ENCODE results near the gene CCDC171.
"Not testable (repeated sequence)": the region's sequence is repeated elsewhere in the genome, so short reads cannot be mapped to it uniquely, and the experiment has no call there.

CCDC171 gene

DNA sequence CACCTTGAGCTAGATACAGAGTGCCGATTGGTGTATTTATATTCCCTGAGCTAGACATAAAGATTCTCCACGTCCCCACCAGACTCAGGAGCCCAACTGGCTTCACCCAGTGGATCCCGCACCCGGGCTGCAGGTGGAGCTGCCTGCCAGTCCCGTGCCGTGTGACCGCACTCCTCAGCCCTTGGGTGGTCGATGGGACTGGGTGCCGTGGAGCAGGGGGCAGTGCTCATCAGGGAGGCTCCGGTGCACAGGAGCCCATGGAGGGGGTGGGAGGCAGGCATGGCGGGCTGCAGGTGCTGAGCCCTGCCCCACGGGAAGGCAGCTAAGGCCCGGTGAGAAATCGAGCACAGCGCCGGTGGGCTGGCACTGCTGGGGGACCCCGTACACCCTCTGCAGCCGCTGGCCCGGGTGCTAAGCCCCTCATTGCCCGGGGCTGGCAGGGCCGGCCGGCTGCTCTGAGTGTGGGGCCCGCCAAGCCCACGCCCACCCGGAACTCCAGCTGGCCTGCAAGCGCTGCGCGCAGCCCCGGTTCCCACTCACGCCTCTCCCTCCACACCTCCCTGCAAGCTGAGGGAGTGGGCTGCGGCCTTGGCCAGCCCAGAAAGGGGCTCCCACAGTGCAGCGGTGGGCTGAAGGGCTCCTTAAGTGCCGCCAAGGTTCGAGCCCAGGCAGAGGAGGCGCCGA lies 147.2 kb downstream of the CCDC171 start:
- not testable (repeated sequence) for DNase-seq

- DNase-seq: no peak
Observed at GRCh38 chr9:15707000-15707399, 154.2 kb downstream of the CCDC171 start.

DNA sequence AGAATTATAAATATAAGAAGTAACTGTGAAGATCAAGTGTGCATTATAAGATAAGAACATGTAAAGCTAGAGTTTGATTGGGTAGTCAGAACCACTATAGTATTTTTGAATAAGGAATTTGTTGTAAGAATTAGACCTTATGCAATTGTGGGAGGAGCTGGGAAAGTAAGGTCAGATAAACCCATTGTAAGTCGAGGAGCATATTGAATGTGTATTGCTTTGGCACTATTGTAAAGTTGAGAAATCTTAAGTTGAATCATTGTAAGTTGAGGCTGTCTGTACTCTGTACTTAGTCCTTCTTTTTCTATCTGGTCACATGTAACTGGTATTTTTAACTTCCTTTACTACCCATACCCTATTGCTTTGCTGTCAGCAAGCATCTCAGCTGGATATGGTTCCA lies 158.7 kb downstream of the CCDC171 start:
- no peak for DNase-seq

GRCh38 chr9:15711931-15712330 lies 159.1 kb downstream of the CCDC171 start:
- DNase-seq: no peak

- no peak for DNase-seq
Observed at GRCh38 chr9:15714746-15715145, 161.9 kb downstream of the CCDC171 start.

- DNase-seq: no peak
Observed at GRCh38 chr9:15717290-15717967, 164.6 kb downstream of the CCDC171 start.

DNA sequence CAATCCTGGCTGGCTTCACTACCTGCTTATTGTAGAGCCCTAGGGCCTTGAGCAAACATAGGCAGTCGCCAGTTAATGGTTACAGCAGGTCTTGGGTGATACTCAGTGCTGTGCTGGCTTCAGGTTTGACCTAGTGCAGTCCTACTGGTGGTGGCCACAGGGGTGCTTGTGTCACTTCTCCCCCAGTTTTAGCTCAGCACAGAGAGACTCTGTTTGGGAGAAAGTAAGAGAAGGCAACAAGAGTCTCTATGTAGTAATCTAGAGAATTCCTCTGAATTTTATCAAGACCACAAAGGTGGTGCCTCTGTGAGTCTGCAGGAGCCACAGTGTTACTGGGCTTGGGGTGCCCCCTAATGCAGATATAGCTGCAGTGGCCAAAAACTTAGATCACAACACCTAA lies 165.6 kb downstream of the CCDC171 start:
- no peak for DNase-seq

- DNase-seq: no peak
Observed at GRCh38 chr9:15720861-15721260, 168.0 kb downstream of the CCDC171 start.

DNA sequence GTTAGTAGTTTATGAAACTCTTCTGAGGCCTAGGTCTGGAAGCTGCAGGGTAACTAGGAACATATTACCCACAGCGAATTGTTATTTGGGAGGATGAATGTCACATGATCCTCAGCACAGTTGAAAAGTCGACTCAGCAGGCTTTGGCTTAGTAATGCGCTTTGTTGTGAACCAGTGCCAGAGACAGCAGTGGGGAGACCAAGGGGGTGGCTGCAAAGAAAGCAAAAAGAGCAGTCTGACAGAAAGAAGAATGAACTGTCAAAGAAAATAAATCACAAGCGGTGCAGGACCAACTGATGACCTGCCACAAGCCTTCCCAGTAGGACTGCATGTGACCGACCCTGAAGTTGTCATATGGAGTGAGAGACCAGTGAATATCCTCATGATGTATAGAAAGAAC lies 170.0 kb downstream of the CCDC171 start:
- no peak for DNase-seq

DNA sequence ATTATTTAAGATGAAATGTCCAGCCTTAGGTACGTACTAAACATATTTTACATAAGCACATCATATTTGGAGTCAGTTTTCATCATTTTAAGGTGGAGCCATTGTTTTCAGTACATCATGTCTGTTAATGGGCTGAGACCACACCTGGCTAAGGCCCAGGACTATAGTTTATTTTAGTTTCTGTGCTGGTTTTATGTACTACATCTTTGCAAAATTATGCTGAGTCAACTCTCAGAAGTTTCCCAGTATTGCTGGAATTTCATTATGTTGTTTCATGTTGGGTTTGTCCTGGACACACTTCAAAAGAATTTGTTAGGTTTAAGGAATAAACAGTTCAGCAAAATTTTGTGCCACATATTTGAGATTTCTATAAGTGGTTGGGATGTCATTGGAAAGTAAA lies 171.2 kb downstream of the CCDC171 start:
- no peak for DNase-seq

DNA sequence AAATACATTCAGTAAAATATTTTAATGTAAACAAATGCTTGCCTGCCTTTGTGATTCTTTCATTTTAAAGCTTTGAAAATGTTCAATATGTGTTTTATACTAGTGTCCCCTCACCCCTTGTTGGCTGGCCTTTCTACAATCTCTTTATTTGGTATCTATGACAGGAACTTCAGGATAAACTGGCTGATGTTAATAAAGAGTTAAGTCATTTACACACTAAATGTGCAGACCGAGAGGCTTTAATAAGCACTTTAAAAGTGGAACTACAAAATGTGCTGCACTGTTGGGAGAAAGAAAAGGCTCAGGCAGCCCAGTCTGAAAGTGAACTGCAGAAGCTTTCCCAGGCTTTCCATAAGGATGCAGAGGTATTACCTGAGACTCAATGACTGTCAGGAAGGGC lies 171.8 kb downstream of the CCDC171 start:
- no peak for DNase-seq

GRCh38 chr9:15725953-15726352 lies 173.1 kb downstream of the CCDC171 start:
- DNase-seq: no peak

DNA sequence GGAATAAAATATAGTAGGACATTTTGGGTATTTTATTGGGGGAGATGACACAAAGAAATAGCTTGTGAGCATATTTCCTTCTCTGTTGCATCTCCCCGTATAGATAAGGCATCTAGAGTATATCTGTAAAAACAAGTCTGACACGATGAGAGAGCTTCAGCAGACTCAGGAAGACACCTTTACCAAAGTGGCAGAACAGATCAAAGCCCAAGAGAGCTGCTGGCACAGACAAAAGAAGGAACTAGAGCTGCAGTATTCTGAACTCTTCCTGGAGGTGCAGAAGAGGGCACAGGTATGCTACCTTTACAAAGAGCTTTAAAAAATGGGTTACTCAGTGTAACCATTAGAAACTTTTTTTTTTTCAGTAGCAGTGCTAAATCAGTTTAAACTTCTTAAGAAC lies 176.7 kb downstream of the CCDC171 start:
- no peak for DNase-seq

DNA sequence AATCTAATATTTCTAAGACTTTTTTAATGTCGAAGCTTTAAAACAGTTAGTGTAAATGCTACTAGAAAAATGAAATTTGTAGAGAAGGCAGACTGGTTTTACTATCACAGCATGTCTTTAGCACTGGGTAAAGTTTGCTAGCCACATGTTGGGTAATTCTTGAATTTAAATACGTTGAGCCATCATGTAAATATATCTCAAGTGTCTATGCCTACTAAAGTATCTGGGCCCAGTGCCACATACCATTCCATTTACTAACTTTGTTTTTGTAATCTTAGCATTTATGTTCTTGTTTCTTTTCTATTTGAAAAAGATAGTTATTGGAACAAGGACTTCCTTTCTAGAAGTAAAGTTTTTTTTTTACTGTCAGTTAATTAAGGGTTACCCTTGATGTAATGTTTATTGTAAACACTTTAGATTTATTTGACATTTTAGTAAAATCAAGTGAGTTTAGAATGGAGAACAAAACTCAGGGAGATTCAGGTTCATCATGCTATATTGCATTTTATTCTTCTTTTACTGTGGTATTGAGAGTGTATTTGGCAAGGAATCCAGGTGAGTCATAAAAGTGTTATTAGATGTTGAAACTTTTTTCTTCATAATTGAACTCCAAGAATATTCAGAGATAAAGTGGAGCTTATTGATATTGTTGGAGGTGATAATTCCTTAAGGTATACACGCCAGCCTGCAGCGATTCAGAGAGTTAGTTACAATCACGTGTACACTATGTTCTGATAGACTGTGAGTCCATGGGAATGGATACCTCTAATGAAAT lies 182.4 kb downstream of the CCDC171 start:
- no peak for DNase-seq

DNA sequence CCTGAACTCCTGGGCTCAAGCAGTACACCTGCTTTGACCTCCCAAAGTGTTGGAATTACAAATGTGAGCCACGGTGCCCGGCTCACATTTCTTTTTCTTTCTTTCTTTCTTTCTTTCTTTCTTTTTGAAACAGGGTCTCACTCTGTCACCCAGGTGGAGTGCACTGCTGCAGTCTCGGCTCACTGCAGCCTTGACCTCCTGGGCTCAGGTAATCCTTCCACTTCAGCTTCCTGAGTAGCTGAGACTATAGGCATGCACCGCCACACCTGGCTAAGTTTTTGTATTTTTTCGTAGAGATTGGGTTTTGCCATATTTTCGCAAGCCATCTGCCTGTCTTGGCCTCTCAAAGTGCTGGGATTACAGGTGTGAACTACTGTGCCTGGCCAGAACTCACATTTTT lies 183.7 kb downstream of the CCDC171 start:
- DNase-seq: no peak

DNA sequence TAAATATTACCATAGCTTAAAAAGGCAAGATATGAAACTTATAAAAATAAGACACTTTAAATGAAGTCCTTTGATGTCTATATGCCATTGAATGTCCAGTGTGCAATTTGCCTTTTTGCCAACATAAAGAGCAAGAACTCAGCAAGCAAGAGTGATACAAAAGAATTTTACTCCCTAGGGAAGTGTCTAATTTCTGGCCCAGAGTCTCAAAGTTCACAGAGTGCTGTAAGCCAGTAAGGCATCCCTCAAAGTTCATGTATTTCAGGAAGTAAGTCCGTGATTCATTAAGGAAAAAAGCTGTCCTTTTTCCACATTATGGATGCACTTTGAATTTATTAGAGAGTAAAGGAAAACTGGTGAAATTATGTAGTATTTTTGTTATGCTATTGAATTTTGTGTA lies 185.2 kb downstream of the CCDC171 start:
- DNase-seq: no peak

- DNase-seq: no peak
Observed at GRCh38 chr9:15741015-15741414, 188.2 kb downstream of the CCDC171 start.

GRCh38 chr9:15743512-15743911 lies 190.7 kb downstream of the CCDC171 start:
- DNase-seq: no peak

- no peak for DNase-seq
Observed at GRCh38 chr9:15744196-15744595, 191.4 kb downstream of the CCDC171 start.

- no peak for DNase-seq
Observed at GRCh38 chr9:15746905-15747304, 194.1 kb downstream of the CCDC171 start.

GRCh38 chr9:15755660-15756059 lies 202.8 kb downstream of the CCDC171 start:
- no peak for DNase-seq

DNA sequence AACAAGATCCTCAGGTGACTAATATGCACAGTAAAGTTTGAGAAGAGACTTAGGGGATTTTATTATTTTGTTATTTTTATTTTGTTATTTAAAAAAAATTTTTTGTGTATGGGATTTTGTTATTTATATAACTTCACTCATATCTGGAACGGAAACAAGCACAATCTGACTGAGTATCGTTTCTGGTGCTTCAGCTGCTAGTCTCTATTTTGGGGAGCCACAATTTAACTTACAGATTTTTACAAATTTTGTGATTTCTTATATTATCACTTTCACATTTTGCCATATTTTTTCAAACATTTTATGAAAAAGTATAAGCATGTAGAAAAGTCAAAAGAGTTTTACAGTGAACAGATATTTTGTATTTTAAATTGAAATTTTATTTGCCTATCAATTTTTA lies 208.7 kb downstream of the CCDC171 start:
- no peak for DNase-seq

GRCh38 chr9:15763371-15763770 lies 210.5 kb downstream of the CCDC171 start:
- DNase-seq: no peak

- no peak for DNase-seq
Observed at GRCh38 chr9:15764131-15764530, 211.3 kb downstream of the CCDC171 start.

Data from activated CD4-positive, alpha-beta T cell treated with anti-CD3 and anti-CD28 coated beads for 48 hours (primary cell).